GM12892 (cell line): Measurements from ENCODE around the gene FAM13A.

ENCODE experiments used
- POLR2A ChIP-seq: IDR thresholded peaks from 2 replicates; pipeline ENCODE4 v1.6.1; 2011; ENCODE audit warnings: low read depth, low read length, control low read depth
- POLR2AphosphoS5 ChIP-seq: IDR thresholded peaks from 2 replicates; pipeline ENCODE4 v1.6.1; 2011; ENCODE audit warnings: low read depth, low read length, control low read depth
- TAF1 ChIP-seq: IDR thresholded peaks from 2 replicates; pipeline ENCODE4 v1.6.1; 2011; ENCODE audit warnings: low read depth, mild to moderate bottlenecking, control low read depth, low read length, borderline replicate concordance

- TF ChIP-seq POLR2A: no peak
- TF ChIP-seq POLR2AphosphoS5: no peak
- no peak for TF ChIP-seq TAF1
Measured at GRCh38 chr4:88928852-88929251, 128.1 kb downstream of the FAM13A start.
